Measurements from ENCODE around the gene SH2D7.

Gene SH2D7

DNA sequence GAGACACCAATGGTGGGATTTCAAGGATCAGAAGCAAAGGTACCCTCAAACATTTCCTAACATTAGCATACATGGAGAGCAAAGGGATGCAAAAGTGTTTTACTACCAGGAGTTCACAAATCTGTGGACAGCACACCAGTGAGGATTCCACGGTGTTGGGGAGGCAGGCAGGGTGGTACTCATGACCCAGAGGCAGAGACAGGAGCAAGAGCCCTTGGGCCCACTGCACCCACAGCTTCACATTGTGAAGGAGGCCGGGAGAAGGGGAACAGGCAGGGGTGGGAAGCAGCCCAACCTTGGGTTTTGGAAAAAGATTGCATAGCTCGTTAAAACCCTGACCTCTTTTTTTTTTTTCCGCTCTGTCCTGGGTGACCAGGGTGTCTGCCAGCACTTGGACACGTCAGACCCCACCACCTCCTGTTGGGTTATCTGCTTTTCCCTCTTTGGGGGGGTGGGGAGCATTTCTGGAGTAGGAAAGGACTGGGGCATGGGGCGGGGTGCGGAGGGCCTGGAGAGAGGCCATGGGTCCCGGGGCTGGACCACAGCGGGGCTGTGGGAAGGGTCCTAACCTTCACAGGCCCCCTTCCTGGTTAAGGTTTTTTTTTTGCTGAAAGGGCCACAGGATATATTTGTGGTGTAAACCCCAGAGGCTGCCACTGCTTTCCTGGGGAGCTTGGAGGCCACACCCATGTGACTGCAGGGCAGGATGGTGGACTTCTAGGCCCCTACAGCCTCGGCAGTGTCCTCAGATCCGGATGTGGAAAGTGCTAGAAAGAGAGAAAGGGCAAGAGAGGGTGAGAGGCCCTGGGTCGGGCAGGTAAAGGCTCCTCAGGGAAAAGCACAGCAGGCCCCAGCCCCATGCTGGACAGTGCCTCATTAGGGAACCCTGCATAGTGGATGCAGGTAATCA, 12.5 kb downstream of the SH2D7 start:
- no peak for DNase-seq

DNA sequence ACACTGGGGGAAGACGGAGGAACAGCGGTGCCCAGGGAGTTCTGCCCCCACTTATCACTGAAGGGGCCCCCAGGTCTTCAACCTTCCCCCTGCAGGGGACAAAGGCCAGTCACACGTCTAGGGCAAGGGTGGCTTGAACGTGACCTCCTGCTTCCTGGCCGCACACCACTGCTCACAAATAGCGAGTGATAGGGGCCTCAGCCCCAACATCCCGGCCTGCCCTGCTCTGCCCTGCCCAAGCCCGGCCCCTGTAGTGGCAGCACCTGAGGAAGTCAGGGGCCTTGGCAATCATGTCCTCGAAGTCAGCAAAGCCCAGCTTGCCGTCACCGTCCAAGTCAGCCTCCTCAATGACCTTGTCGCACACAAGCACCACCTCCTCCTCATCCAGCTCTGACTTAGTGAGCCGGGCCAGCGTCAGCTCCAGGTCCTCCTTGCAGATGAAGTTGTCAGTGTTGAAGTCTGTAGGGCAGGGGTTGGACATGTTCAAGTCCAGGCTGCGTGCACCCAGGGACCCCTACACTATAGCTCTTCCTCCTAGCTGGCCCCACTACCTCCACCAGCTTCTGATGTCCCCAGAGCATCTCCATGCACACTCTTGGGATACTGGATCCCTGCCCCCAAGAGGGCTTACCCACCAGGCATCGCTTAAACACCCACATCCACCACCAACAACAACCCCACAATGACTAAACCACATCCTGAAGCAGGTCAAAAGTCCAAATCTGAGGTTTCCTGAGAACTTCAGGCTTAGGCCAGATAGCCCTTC, 13.3 kb downstream of the SH2D7 start:
- DNase-seq = no peak

DNA sequence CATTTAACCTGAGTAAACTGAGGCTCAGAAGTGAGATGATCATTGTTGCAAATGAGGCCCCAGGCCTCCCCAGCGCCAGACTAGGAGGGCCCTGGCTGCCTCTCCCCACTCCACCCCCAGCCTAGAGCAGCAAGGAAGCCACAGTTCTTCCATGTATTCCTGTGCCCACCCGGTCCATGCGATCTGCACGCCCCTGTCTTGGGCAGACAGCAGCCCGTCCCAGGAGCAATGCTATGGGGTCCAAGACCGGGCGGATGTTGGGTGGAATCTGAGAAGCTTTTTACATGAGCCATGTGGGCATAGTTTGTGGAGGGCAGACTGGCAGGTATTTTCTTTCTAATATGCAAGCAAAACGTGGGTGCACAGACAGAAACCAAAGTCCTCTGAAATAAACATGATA, 15.1 kb downstream of the SH2D7 start:
- no peak for DNase-seq

DNA sequence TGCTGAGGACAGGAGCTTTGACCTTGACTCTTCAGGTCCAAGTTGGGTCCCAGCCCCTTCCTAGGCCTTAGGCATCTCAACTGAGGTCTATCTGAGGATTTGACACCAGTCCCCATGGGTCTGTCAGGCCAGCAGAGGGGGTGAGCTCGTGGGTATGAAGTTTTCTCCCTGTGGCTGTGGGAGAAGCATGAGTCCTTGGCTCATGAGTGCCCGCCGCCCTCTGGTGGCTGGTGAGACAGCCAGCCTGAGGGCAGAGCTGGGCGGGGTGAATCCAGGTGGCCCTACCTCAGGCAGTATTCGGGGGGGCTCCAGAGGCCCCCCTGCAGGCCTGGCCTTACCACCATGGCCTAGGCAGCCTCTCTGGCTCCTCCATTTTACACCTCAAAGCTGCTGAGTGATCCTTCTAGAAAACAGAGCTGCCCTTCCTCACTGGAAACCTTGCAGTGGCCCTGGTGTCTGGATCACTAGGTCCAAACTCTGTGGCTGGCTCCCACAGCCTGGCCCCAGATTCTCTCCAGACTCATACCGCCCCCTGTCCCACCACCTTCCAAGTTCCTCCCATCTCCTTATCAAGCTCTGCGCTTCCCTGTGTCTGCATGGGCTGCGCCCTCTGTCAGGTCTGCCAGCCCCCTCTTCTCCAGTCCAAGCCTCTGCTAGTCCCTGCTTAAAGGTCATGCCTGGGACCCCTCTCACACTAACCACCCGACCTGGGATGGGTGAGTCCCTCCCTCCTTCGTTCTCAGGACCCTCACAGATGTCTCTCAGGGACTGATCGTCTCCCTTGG, 16.1 kb downstream of the SH2D7 start:
- DNase-seq = peak; percentile 71 to 83 (median 79)

DNA sequence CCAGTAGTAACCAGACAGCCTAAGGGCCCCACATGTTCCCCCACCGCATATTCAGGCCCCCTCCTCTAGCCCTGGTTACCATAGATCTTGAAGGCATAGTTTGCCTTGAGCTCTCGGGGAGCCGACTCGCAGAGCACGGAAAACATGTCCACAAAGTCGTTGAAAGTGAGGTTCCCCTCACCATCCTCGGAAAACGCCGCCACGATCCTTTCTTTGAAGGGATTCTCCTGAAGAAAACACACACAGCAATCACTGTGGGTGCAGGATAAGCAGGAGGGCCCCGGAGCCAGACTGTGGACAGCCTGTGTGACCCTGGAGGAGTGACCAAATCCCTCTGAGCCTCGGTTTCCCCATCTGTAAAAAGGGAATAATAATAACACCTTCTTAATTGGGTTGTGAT, 16.8 kb downstream of the SH2D7 start:
- no peak for DNase-seq

DNA sequence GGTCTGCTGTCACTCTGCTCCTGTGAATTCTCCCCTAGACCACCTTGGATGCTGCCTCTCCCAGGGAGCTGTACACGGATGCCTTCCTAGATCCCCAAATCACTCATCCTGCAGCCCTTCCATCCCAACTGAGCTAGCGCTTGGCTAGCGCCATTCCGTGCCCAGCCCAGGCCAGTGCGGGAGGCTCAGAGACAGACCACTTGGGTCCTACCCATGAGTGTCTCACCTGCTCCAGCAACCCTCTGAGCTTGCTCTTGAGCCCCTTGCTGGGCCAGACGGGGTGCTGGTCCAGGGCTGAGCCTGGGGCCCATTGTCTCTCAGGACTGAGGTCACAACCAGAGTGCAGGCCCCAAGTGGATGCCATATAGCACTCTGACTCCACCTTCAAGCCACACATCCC, 17.7 kb downstream of the SH2D7 start:
- no peak for DNase-seq

DNA sequence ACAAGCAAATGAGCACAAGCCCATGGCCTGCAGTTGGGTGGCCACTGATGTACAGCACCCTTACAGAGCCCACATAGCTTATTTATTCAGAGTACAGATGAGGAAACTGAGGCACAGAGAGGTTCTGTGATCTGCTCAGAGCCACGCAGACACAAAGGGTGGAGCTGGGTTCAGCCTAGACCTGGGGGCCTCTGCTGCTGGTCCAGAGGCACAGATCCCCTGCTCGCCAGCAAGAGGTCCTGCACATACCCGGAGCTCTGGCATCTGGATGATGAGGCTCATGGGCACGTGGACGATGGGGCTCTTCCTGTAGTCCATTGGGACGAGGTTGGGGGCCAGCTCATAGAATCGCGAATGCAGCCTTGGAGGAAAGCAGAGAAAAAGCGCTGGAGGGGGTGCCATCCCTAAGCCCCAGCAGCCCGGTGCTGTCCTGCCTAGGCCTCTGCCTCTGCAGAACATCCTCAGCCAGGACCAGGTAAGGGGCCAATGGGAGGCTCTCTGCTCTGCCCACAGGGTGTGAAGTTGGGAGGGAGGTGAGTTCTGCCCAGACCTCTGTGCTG, 18.6 kb downstream of the SH2D7 start:
- DNase-seq = no peak

DNA sequence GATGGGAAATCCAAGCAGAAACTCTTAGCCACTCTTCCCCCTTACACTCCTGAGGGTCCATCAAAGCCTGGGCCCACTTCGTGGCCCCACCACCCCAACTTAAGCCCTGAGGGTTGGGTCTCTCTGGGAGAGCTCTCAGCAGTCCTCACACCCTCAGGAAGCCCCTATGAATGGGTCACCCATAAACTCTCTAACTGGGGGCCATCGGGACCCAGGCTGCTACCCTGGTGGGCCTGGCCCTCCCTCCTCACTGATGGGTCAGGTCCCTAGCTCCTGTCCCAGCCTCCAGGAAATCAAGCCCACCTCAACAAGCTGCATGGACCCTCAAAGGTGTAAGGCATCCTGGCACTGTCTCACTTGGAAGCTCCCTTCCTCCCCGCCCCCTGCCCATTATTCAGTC, 19.4 kb downstream of the SH2D7 start:
- no peak for DNase-seq

DNA sequence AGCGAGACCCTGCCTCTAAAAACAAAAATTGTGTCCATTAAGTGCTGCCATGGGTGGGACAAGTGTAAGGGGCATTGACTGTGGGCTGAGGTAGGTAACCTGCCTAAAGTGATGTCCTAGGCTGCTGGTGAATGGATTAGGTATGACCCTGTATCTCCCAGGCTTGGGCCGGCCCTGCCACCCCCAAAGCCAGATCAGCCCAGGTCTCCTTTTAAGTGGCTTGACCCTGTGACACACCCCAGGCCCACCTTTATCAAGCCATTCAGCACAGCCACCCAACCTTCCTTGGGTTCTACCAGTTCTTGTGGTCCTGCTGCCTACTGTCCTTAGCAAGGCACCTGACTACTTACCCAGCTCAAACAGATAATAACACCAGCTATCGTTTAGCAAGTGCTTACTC, 20.2 kb downstream of the SH2D7 start:
- DNase-seq = no peak

DNA sequence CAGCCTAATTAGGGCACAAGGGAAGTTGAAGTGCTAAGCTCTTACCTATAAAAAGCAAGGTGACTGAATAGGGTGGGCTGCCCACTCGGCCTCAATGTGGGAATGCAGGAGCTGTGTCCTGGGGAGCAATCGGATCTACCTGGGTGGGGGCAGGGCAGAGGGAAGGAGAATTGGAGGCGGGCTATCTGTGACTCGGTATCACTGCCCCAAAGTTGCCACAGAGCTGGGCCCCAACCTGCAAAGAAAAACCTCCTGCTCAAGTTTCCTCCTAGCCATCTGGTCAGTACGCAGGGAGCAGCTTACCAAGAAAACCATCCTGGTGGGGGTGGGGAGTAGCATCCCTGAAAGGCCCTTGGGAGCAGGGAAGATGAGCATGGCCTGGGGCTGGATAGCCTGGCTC, 28.2 kb downstream of the SH2D7 start:
- DNase-seq = no peak

DNA sequence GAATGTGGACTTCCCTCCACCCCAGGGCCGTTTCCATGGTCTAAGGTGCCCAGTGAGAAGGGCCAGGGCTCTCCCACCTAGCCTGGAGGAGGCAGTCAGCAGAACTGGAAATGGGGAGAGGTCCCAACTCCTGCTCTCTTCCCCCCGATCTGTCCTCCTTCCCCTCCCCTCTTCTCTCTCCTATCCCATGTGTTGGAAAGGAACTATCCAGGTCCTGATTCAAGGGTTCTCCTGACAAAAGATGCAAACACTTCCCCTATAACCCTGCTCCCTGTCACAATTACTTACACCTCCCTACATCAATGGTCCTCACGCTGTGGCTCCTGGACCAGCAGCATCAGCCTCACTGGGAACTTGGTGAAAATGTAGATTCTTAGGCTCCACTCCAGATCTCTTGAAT, 32.9 kb downstream of the SH2D7 start:
- DNase-seq = no peak

DNA sequence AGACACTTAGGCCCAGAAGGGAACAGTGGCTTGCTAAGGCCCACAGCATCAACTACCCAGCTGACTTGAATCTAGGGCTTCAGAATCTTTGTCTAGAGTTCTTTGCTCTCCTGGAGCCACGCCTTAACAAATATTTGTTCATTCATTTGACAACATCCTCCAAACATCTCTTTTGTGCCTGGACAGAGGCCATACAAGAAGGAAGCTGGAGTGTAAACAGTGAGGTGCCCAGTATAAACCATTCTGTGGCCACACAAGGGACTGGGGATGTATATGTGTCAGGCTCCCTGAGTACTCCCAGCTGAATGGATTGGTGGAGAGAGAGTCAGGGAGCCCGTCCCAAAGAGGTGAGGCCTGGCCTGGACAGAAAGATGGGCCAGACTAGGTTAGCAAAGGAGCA, 35.5 kb downstream of the SH2D7 start:
- DNase-seq = no peak

DNA sequence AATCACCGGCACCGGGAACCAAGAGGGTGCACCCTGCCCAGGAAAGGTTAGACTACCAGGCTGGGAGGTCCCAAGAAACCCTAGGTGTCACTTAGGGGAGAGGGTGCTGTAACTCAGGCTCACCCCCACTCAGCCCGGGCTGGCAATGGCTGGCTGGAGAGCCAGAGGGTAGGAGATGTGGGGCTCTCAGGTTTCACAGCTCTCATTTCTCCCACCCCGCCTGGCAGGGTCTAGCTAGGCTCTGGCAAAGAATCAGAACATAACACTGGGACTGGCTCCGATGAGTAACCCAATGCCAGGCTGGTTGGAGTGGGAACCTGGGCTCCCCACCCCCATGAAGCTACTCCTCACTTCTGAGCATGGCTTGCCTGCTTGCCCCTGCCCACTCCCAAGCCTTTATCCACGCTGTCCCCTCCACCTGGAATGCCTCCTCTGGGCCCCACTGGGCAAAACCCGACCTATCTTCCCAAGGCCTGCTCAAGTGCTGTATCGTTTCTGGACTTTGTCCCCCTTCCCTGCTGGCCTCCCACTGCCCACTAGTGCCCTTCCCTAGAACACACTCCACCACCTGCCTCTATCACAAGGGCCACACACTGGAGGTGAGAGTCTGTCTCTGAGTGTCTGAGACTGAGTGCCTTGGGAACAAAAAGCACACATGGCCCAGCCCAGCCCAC, 36.9 kb downstream of the SH2D7 start:
- DNase-seq = peak in 4 of 6 experiments; percentile 3 to 32 (median 22)

DNA sequence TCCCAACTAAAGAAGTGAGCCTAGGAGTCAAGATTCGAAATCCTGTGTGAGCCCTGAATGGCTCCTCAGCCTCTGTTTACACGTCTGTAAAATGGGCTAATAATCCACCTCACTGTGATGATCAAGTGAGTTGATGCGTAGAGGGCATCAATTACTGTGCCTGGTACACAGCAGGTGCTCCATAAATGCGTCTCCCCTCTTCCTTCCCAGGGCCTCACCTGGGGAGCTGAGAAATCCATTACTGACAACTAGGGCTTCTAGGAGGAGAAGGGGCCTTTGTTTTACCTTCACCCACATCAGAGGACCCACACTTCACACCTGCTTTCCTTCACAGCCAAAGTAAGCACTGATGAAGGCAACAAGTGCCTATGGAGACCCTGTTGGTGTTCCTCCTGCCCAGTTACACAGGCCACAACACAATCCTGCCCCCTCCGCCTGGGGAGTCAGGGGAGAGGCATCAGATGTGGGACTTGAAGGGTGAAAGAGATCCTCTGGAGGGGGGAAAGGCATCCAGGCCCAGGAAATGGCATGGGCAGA, 37.5 kb downstream of the SH2D7 start:
- peak in 2 of 6 experiments; percentile 20 to 31 for DNase-seq

DNA sequence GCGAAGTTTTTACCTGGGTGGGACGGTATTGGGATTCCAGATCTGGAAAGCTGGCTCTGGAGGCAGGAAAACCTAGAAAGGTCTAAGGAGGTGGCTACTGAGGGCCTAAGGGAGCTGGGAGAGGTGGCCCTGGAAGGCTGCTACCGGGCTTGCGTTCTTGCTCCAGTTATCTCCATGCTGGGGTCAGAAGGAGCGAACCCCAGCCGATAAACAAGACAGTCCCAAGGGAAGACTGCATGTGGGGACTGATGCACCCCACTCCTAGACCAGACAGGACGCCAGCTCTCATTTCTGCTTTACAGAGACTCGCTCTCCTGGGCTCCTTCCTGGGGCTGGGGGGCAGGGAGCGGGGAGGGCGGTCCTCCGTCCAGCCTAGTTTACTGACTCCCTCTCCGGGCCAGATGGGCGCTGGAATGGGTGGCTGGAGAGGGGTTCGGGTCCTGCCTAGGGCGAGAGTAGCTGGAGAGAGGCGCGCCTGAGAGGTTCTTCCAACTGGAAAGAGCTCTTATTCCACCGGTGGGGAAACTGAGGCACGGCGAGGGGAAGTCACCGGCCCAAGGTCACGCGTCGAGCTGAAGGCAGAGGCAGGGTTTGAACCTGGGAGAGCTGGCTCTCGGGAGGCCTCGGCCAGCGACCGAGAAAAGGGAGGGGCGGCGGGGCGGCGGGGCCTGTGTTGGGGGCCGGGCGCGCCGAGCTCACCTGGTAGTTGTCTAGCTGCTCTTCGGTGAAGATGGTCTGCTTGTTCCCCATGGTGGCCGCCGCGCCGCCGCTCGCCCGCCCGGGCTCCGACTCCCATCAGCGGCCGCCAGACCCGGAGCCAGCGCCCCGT, 38.3 kb downstream of the SH2D7 start:
- DNase-seq = peak in 3 of 6 experiments; percentile 20 to 78 (median 27)

DNA sequence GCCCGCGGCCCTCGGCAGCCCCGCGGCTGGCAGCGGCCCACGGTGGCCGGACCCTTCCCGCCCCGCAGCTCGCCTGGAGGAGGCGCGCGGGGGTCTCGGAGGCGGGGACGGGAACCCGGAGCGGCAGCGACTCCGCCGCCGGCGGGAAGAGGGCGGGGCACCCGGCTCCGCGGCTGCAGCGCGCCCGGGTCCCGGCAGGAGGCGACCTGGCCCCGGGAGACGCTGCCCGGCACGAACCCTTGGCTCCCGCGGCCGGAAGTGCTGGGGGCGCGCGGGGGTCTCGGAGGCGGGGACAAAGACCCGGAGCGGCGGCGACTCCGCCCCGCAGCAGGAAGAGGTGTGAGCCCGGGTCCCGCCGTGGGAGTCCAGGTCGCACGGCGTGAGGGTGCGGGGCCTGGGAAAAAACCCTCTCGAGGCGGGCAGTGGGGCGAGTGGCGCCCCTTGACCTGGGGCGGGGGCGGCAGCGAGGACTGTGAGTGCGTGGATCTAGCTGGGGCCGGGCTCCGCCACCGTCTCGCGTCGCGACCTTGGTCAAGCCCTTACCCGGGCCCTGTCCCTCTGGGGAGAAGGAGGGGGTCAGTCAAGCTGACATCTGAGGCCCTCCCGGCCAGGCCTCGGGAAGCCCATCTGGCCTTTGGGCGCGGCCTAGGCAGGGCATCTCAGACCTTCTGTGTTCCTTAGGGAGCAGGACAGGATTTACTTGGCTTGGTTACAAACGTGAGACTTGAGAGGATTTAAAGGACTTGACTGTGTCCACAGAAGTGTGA, 39.1 kb downstream of the SH2D7 start, which contains the start of gene CIB2:
TSS of gene CIB2 (minus strand) at position 151 of the 767 bp plus-strand sequence. CDS start 230 bp downstream, outside the sequence.
- peak; percentile 62 to 78 (median 74) for DNase-seq

DNA sequence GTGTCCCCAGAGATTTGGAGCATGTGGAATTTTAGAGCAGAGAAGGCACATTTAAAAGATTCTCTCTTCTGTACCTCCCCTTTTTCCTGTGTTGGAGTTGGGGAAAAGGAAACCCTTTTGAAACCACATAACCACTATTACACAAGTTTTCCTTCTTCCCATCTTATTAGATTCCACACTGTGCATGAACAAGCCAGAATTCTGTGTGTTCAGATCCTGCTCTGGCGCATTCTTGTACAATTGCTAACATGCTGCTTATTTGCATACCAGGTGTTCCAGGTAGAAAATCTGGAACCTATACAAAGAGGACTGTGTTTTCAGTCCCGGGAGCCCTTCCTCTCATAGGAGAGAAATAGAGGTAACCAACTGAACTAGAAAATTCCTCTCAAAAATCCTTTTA, 41.4 kb downstream of the SH2D7 start:
- no peak for DNase-seq

DNA sequence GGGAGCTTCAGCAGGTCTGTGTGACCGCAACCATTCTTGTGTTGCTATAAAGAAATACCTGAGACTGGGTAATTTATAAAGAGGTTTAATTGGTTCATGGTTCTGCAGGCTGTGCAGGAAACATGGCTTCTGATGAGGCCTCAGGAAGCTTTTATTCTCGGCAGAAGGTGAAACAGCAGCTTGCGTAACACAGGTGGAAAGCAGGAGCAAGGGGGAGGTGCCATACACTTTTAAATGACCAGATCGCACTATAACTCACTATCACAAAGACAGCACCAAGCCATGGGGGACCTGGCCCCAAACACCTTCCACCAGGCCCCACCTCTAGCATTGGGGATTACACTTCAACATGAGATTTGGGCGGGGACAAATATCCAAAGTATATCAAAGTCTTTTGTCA, 47.2 kb downstream of the SH2D7 start:
- no peak for DNase-seq

DNA sequence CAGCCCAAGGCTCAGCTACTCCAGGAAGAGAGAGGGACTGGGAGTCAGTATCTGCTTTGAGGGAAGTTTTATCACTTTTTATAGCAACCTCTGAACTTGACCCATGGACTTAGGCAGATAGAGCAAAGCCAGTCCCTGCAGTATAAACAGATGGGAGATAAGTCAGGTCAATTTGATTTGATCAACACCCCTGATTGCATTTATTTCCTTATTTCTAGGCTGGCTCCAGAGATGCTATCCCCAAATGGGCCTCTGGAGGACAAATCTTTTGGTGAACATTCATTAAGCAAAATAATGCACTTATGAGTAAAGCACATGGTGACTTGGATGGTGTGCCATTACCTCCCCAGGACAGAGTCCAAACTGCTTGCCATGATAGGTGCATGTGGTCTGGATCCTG, 47.9 kb downstream of the SH2D7 start:
- DNase-seq = no peak

DNA sequence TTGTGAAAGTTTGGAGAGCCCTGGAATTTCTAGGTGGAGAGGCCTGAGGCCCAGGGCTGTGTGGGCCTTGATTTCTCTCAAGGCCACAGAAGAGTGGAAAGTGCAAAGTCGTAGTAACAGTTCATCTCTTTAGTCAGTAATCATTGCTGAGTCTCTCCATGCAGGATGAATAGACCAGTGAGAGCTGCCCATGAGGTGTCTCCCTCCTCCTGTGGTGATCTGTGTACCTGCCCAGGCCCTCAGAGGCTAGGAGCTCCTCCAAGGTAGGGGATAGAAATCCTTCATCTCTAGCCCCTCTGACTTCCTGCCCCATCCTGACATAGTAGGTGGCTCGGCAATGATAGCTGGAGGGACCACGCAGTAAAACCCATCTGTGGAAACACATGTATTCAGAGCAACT, 50.0 kb downstream of the SH2D7 start:
- DNase-seq = no peak

All from stimulated activated naive CD4-positive, alpha-beta T cell (primary cell).